Hepatocyte (in vitro differentiated cells): ENCODE data around the gene COX5B.

ENCODE experiments used
- CTCF ChIP-seq: fragments of 200-600 bp; sonication (generic); IDR thresholded peaks from 2 replicates; pipeline ENCODE4 v1.5.1; 2016; ENCODE audit warnings: antibody characterized with exemption, mild to moderate bottlenecking; ENCODE audit not compliant: poor library complexity
- EZH2 ChIP-seq: fragments of 200-600 bp; sonication (generic); IDR thresholded peaks from 2 replicates; pipeline ENCODE4 v1.6.1; 2016; ENCODE audit warnings: antibody characterized with exemption, mild to moderate bottlenecking, borderline replicate concordance
- EZH2phosphoT487 ChIP-seq: fragments of 200-600 bp; sonication (generic); IDR thresholded peaks from one replicate; pipeline ENCODE4 v1.6.1; 2018; ENCODE audit warnings: antibody characterized with exemption, mild to moderate bottlenecking, low read depth, moderate library complexity; ENCODE audit not compliant: unreplicated experiment, severe bottlenecking

GRCh38 chr2:97660044-97660774 is 14.3 kb downstream of the COX5B start:
- TF ChIP-seq CTCF (no peak), EZH2 (no peak), EZH2phosphoT487 (no peak)
